Measurements from ENCODE around the gene OR10P1.

The OR10P1 gene

DNA sequence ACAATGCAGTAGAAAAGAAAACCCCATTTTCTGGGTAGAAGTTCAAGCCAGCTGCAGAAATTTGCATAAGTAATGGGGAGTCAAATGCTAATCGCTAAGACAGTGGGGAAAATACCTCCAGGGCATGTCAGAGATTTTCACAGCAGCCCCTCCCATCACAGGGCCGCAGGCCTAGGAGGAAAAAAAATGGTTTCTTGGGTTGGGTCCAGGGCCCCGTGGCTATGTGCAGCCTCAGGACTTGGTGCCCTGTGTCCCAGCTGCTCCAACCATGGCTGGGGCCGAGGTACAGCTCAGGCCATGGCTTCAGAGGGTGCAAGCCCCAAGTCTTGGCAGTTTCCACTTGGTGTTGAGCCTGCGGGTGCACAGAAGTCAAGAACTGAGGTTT lies 14.6 kb downstream of the OR10P1 start:
- no peak for DNase-seq (ENCODE audit: low read depth)

- DNase-seq (ENCODE audit: low read depth), result no peak
Measured at GRCh38 chr12:55652352-55652751, 15.7 kb downstream of the OR10P1 start.

GRCh38 chr12:55653031-55653430 lies 16.3 kb downstream of the OR10P1 start:
- DNase-seq (ENCODE audit: low read depth), result no peak

GRCh38 chr12:55654511-55655214 lies 18.0 kb downstream of the OR10P1 start:
- DNase-seq (ENCODE audit: low read depth), result no peak

DNA sequence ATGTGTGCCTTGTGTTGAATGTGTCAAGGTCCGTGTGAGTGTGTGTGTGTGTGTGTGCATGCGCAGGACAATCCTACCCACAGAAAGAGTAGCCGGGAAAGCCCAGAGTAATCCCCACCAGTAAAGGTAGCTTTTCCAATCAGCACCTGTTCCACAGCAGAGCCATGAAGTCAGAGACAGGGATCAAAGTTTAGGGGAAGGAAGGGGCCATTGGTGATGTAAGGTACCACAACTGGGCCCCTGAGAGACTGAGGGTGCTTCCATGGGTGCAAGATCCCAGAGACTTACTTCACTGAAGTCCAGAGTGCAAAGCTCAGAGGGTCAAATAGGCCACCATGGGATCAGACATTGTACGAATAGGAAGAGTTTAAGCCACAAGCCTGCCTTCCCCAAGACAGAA lies 20.5 kb downstream of the OR10P1 start:
- DNase-seq (ENCODE audit: low read depth), result no peak

DNA sequence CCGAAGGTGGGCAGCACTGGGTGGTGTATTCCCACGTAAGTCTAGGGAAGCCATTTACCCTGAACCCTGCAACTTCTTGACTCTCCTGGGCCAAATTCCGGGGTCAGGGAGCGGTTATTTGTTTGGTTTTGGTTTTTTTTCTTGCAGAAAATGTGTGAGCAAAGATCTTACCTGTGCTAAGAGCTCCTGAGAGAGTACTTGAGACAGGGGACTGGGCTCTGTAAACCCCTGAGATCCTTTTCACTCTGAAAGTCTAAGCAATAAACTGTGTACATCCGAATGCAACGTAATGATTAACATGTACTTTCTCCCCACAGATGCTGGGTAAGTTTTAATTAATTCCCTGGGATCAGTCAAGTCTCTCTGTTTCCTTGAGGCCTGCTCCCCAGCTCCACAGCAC lies 21.5 kb downstream of the OR10P1 start:
- no peak for DNase-seq (ENCODE audit: low read depth)

DNA sequence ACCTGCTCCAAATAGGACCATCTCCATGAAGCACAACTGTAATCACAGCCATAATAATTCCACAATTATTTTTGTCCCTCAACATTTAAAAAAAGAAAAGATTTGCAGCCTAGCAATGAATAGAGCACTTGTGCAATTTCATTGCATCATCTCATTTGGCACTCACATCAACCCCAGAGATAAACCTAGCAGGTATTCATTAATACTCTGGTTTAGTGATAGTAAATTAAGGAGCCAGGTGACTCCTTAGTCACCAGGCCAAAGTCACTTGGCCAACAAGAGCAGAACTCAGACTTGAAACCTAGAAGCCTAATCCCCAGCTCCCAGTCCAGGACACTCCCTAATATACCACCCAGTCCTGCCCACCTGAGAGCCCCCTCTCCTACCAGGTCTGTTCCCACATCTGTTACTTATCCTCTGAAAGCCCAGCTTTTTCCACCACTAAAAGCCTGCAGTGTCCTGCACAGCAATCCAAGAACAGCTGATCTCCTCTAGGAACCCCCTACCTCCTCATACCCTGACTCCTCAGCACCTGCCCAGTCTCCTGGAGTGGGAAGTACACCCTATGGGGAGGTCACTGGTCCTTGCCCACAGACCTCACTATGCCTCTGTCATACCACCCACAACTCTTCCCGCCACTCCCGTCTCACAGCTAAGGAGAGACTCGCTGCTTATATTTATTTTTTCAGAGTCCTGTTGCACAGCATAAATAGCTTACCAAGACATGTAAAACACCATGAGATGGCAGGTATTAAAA lies 22.1 kb downstream of the OR10P1 start:
- DNase-seq (ENCODE audit: low read depth), result no peak

DNA sequence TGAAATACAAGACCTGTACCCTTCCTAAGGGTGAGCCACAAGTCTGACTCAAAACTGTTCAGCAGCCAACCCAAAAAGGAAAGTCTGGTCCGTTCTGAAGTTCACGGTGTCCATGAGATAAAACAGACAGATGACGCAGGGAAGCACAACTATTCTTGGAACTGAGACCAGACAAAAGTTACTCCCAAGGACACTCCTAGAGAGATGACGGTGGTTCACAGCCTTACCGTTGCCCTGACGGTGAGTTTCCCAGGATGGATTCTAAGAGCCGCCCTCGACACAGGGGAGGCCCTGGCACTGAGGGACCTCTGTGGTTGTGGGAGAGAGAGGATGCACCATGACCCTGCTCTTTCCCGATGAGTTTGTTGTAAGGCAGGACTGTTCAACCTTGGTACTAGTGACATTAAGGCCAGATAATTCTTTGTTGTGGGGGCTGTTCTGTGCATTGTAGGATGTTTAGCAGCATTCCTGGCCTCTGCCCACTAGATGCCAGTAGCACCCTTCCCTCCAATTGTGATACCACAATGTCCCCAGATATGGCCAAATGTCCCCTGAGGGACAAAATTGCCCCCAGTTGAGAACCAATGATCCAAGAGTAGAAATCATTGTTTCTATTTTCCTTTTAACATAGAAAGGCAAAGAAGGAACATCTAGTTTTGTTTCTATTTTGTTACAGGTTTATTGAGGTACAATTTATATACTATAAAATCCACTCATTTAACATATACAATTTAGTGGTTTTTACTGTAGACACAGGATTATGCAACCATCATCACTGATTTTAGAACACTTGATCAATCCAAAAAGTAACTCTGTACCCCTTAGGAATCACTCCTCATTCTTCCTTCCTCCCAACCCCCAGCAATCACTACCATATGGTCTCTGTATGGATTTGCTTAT lies 23.0 kb downstream of the OR10P1 start:
- no peak for DNase-seq (ENCODE audit: low read depth)

GRCh38 chr12:55663391-55663790 lies 26.7 kb downstream of the OR10P1 start:
- DNase-seq (ENCODE audit: low read depth), result no peak

- no peak for DNase-seq (ENCODE audit: low read depth)
Measured at GRCh38 chr12:55664826-55665225, 28.1 kb downstream of the OR10P1 start.

- DNase-seq (ENCODE audit: low read depth), result no peak
Measured at GRCh38 chr12:55666508-55666907, 29.8 kb downstream of the OR10P1 start.

DNA sequence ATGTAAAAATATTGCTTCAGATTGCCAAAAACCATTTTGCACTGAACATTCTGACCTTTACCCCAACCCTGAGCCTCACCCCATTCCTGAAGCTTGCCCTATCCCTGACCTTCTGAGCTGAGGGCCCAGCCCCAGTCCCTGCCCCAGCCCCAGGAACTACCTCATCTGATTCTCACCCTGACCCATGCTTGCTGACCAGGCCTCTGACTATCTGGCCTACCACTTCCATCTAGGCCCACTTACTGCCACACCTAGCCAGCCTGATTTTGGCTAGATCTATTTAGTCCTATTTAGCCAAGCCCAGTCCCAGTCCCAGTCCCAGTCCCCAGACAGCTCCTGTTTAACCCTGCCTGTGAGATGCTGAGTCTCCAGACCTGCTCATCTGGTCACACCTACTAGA lies 33.6 kb downstream of the OR10P1 start:
- DNase-seq (ENCODE audit: low read depth), result no peak

GRCh38 chr12:55671746-55672145 lies 35.1 kb downstream of the OR10P1 start:
- DNase-seq (ENCODE audit: low read depth), result no peak

DNA sequence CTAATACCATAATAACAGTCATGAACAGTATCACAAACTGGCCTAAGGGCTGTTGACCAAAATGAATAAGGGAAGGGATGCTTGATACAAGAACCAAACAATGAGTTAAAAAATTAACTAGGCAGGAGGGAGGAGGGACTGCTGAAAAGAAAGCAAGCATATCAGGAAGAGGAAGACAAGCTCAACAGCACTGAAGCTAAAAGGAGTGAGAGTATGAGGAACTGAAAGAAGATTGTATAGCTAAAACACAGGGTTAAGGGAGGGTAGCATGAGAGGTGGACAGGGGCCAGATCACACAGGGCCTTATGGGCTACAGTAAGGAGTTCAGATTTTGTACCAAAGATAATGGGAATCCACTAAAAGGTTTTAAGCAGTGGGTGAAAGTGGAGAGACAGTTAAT lies 36.9 kb downstream of the OR10P1 start:
- no peak for DNase-seq (ENCODE audit: low read depth)

DNA sequence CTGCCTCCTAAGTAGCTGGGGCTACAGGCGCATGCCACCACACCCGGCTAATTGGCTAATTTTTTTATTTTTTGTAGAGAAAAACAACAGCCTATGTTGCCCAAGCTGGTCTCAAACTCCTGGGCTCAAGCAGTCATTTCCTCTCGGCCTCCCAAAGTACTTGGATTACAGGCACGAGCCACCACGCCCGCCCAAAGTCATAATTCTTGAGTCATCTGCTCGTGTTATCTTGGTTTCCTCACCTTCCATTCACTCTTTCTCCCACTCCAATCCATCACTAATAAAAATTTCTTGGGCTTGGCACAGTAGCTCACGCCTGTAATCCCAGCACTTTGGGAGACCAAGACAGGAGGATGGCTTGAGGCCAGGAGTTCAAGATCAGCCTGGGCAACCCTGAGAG lies 39.0 kb downstream of the OR10P1 start:
- no peak for DNase-seq (ENCODE audit: low read depth)

DNA sequence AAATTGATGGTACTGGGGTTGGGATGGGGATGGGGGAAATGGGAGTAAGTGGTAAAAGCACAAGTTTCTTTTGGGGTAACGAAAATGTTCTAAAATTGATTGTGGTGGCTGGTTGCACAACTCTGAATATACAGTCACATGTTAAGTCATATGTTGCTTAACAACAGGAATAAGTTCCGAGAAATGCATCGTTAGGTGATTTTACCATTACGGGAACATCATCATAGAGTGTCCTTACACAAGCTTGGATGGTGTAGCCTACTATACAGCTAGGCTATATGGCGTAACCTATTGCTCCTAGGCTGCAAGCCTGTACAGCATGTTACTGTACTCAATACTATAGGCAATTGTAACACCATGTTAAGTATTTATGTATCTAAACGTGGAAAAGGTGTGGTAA lies 40.0 kb downstream of the OR10P1 start:
- DNase-seq (ENCODE audit: low read depth), result no peak

GRCh38 chr12:55679691-55680090 lies 43.0 kb downstream of the OR10P1 start:
- DNase-seq (ENCODE audit: low read depth), result no peak

- DNase-seq (ENCODE audit: low read depth), result no peak
Measured at GRCh38 chr12:55681142-55682077, 44.7 kb downstream of the OR10P1 start.

GRCh38 chr12:55682087-55682796 lies 45.5 kb downstream of the OR10P1 start:
- DNase-seq (ENCODE audit: low read depth), result no peak

DNA sequence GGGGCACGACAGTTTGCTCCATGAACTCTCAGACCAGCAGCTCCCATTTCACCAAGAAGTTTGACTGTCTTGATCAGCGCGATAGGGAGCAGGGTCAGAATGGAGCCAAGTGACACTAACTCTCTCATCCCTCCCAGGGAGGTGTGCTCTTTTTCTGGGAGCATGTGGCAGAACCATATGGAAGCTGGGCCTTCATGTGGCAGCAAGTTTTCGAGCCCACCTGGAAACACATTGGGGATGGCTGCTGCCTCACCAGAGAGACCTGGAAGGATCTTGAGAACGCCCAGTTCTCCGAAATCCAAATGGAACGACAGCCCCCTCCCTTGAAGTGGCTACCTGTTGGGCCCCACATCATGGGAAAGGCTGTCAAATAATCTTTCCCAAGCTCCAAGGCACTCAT lies 47.0 kb downstream of the OR10P1 start:
- DNase-seq (ENCODE audit: low read depth), result no peak

DNA sequence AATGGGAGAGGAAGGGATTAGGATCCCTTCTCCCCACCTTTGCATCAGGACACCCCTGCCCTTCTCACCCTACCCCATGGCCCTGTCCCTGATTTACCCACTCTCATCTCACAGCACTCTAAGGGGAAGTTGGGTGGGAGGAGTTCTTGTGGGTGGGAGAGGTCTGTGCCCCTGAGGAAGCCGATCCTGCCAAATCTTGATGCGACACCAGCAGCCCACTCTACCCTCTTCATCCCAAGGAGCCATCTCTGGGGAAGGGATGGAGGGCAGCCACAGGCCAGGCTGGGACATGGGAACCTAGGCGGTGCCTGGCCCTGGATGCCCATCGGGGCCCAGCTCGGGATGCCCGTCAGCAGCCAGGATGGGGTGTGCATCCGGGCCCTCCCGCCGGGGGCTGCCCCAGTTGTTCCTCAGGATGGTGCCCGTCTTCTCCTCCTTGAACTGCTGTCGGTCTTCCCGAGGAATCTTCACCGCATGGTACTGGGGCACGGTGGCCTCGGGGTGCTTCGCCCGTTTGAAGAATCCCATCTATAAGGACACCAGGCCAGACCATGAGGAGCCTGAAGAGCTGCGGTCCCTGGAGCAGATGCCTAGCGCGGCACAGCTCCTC lies 48.2 kb downstream of the OR10P1 start:
- DNase-seq (ENCODE audit: low read depth), result no peak

All from stimulated activated CD8-positive, alpha-beta memory T cell treated with anti-CD3 and anti-CD28 coated beads, Interleukin-15, amount 100 ng/mL, for 1 hour (primary cell).